ENCODE data around the gene EFCAB14. TPM values are rescaled to one million over a fixed set of nuclear protein-coding genes. Genes with fewer than 3 reads are reported as not detected.

Gene EFCAB14
- polyA plus RNA-seq, 3 donors = 31.4 to 75.5 (median 49.8) TPM

DNA sequence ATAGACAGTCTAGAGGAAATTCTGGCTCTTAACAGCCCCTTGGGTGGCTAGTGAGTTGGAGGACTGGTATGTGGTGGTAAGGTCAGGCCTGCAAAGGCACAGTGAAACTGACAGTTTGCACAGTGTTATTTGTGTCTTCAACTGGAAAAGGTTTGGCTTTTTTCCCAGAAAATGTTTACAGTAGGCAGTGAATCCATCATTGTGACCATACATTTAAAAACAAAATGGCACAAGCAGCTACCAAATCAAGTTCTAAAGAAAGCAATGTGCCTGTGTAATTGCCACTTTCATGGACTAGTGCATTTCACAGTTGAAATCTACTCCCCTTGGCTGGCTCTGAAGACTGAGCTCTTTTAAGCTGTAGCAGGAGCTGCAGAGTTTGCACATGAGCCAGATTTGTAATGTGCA, 75.5 kb downstream of the EFCAB14 start:
- Mint-ChIP-seq H3K4me1 (peaks cover 2% of the 10 kb centered on the region), H3K9me3 (no peaks in the 10 kb centered on the region), H3K27me3 (ENCODE audit: low read depth in 3 of 3) (no peaks in the 10 kb centered on the region), H3K4me3 (no peak overlapping the region), H3K27ac (no peak overlapping the region), H3K36me3 (peaks cover 29 to 52% of the 10 kb centered on the region in 2 donors)
- Histone ChIP-seq H3K4me1 (ENCODE audit: control insufficient read depth in 1 of 2, insufficient read depth in 2 of 2, low read length in 2 of 2) (no peaks in the 10 kb centered on the region), H3K9ac (ENCODE audit: insufficient read depth, low read length, poor library complexity, severe bottlenecking) (no peak overlapping the region), H3K27me3 (ENCODE audit: control insufficient read depth in 2 of 2, insufficient read depth in 2 of 2, low read length in 2 of 2) (no peaks in the 10 kb centered on the region), H2AFZ (ENCODE audit: insufficient read depth, low read depth, low read length, poor library complexity, severe bottlenecking) (no peak overlapping the region), H3K9me3 (replicated peaks in 1 of 2; ENCODE audit: control insufficient read depth in 1 of 2, insufficient read depth in 1 of 2, low read length in 2 of 2) (peaks cover 0 to 5% of the 10 kb centered on the region in 2 donors), H4K20me1 (ENCODE audit: insufficient read depth, low read length) (no peaks in the 10 kb centered on the region), H3K36me3 (replicated peaks in 1 of 2; ENCODE audit: control insufficient read depth in 1 of 2, insufficient read depth in 2 of 2, low read length in 2 of 2) (peaks cover 11 to 41% of the 10 kb centered on the region in 2 donors), H3K27ac (ENCODE audit: low read depth in 1 of 2, low read length in 2 of 2) (no peak overlapping the region), H3K4me2 (replicated peaks; ENCODE audit: extremely low read depth, low read length, poor library complexity, severe bottlenecking) (no peak overlapping the region), H3K79me2 (ENCODE audit: insufficient read depth, low read length) (no peaks in the 10 kb centered on the region), H3K4me3 (replicated peaks in 1 of 3; ENCODE audit: low read depth in 2 of 3, low read length in 3 of 3) (no peak overlapping the region)
- TF ChIP-seq, protein P1, sequence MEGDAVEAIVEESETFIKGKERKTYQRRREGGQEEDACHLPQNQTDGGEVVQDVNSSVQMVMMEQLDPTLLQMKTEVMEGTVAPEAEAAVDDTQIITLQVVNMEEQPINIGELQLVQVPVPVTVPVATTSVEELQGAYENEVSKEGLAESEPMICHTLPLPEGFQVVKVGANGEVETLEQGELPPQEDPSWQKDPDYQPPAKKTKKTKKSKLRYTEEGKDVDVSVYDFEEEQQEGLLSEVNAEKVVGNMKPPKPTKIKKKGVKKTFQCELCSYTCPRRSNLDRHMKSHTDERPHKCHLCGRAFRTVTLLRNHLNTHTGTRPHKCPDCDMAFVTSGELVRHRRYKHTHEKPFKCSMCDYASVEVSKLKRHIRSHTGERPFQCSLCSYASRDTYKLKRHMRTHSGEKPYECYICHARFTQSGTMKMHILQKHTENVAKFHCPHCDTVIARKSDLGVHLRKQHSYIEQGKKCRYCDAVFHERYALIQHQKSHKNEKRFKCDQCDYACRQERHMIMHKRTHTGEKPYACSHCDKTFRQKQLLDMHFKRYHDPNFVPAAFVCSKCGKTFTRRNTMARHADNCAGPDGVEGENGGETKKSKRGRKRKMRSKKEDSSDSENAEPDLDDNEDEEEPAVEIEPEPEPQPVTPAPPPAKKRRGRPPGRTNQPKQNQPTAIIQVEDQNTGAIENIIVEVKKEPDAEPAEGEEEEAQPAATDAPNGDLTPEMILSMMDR (IDR thresholded peaks at IDR 0.05) = no peak
- intact Hi-C loops (cut with micrococcal nuclease) = no loop called here
- no peak for DNase-seq

DNA sequence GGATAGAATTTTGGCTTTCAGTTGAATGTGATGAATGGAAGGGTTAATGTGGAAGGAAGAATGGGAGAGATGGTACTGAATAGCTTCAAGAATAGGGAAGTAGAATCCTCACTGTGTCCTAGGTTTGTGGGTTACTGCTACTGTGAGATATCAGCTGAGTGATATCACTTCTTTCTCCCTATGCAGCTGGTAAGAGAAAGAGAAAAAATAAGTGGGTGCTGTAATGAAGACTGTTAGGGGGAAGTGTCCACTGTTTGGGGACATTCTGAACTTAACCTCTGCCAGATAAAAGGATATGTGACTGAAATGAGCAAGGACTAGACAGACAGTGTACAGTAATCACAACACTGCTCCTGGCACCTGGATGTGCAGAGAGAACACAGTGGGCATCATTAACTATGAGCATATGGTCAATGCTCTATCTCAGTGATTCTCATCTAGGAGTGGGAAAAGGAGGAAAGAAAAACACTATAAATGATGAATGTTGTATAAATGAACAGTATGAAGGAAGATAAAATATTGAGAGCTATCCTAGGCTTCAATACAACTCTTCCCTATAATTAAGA, 76.7 kb downstream of the EFCAB14 start:
- Histone ChIP-seq H3K9me3 (replicated peaks in 1 of 2; ENCODE audit: control insufficient read depth in 1 of 2, insufficient read depth in 1 of 2, low read length in 2 of 2) (no peaks in the 10 kb centered on the region), H3K36me3 (replicated peaks in 1 of 2; ENCODE audit: control insufficient read depth in 1 of 2, insufficient read depth in 2 of 2, low read length in 2 of 2) (peaks cover 7 to 41% of the 10 kb centered on the region in 2 donors), H4K20me1 (ENCODE audit: insufficient read depth, low read length) (no peaks in the 10 kb centered on the region), H3K79me2 (ENCODE audit: insufficient read depth, low read length) (no peaks in the 10 kb centered on the region), H3K4me2 (replicated peaks; ENCODE audit: extremely low read depth, low read length, poor library complexity, severe bottlenecking) (no peak overlapping the region), H3K4me1 (ENCODE audit: control insufficient read depth in 1 of 2, insufficient read depth in 2 of 2, low read length in 2 of 2) (no peaks in the 10 kb centered on the region), H3K4me3 (replicated peaks in 1 of 3; ENCODE audit: low read depth in 2 of 3, low read length in 3 of 3) (no peak overlapping the region), H2AFZ (ENCODE audit: insufficient read depth, low read depth, low read length, poor library complexity, severe bottlenecking) (no peak overlapping the region), H3K27me3 (ENCODE audit: control insufficient read depth in 2 of 2, insufficient read depth in 2 of 2, low read length in 2 of 2) (no peaks in the 10 kb centered on the region), H3K27ac (ENCODE audit: low read depth in 1 of 2, low read length in 2 of 2) (no peak overlapping the region), H3K9ac (ENCODE audit: insufficient read depth, low read length, poor library complexity, severe bottlenecking) (no peak overlapping the region)
- Mint-ChIP-seq H3K4me1 (peaks cover 2% of the 10 kb centered on the region), H3K9me3 (no peaks in the 10 kb centered on the region), H3K27me3 (ENCODE audit: low read depth in 3 of 3) (no peaks in the 10 kb centered on the region), H3K27ac (no peak overlapping the region), H3K36me3 (peaks cover 25 to 51% of the 10 kb centered on the region in 2 donors), H3K4me3 (no peak overlapping the region)
- DNase-seq = no peak
- TF ChIP-seq, protein P1 (IDR thresholded peaks at IDR 0.05) = no peak
- intact Hi-C loops (cut with micrococcal nuclease) = no loop called here
